Stimulated activated CD4-positive, alpha-beta T cell treated with anti-CD3 and anti-CD28 coated beads, Interleukin-15, amount 100 ng/mL, for 1 hour (primary cell): ENCODE measurements around the gene TMEM217.

Experiments used
- DNase-seq, 2 donors: peaks; one replicate each; pipeline ENCODE4 v3.0.0-alpha.2; 2020; ENCODE audit warnings: low read depth in 1 of 2, low spot score in 1 of 2

TMEM217 gene

DNA sequence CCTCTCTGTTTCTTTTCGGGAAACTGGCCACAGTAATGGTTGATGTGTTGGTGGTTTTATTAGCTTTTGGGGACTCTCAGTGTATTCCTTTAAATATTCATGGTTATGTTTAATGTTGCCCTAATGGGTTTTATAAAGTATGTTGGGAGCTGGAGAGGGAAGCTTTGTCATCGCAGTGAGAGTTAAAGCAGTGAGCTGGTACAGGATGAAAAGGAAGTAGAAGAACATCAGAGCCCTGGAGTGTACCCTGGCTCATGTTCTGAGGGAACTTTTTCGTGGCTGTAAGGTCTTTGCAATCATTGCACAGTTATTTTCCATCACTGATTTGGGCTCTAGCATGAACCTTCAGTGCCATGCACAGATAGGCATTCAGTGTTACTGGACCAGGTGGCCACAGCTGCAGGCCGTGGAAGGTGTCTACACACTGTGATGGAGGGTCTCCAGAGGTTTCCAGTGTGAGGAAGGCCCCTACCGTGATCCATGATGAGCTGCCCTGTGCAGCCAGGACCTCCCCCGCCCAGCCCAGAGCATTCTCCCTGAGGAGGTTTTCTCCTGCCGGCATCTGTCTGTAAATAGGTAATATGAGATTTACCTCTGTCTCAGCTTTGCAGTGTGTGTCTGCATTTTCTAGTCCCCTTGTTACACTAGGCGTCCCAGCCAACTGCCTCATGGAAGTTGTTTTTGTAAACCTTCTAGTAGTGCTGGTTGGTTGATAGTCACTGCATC is 22.4 kb upstream of the TMEM217 start:
- no peak for DNase-seq

DNA sequence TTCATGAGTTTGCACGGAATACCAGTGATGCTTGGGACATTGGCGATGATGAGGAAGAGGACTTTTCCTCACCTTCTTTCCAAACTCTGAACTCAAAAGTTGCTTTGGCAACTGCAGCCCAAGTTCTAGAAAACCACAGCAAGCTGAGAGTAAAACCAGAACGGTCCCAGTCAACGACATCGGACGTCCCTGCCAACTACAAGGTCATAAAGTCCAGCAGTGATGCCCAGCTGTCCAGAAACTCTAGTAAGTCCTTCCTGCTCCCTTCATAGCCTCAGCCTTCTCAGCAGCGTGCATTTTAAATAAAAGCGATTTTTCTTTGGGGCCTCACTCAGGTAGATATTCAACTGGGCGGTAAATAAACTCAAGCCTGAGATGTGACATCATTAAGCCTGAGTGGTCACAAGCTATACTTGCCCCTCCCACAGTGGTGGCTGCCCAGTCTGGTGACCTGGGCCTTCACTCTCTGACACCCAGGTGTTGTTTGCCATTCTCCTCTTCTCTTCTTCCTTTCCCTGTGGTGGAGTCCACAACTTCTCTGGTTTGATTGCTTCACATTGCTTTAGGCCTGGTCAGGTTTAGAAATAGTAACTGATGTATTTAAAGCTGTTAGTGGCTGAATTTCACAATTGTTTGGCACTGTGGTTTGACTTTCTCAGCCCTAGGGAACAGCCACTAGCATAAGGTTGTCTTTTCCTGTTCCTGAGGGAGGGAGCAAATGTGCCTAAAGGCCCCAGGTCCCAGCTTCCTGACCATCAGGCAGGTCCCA is 21.6 kb upstream of the TMEM217 start:
- DNase-seq: no peak

- DNase-seq: no peak
These were observed 19.1 kb upstream of the TMEM217 start for GRCh38 chr6:37277001-37277409.

DNA sequence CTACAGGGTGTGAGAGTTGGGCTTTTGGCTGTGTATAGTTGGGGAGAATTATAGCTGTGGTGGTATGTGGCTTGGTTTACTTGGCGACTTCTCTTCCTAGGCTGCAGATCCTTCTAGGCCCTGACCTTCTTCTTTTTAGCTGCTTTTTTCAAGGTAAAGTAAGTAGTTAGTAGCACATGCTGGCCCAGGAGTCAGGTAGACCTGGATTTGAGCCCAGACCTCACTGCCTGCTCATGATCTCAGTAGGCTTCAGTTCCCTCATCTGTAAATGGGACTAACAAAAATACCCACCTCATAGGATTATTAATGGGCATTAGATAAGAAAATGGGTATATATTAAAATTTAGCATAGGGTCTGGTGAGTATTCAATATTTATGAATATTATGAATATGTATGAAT is 17.4 kb upstream of the TMEM217 start:
- DNase-seq: no peak

- DNase-seq: no peak
These were observed 15.7 kb upstream of the TMEM217 start for GRCh38 chr6:37273690-37274089.

GRCh38 chr6:37272834-37273566 is 15.1 kb upstream of the TMEM217 start:
- DNase-seq: no peak

- DNase-seq: no peak
These were observed 11.2 kb upstream of the TMEM217 start for GRCh38 chr6:37269105-37269504.

GRCh38 chr6:37265860-37266259 is 7.9 kb upstream of the TMEM217 start:
- DNase-seq: no peak

GRCh38 chr6:37265001-37265400 is 7.1 kb upstream of the TMEM217 start:
- DNase-seq: no peak

DNA sequence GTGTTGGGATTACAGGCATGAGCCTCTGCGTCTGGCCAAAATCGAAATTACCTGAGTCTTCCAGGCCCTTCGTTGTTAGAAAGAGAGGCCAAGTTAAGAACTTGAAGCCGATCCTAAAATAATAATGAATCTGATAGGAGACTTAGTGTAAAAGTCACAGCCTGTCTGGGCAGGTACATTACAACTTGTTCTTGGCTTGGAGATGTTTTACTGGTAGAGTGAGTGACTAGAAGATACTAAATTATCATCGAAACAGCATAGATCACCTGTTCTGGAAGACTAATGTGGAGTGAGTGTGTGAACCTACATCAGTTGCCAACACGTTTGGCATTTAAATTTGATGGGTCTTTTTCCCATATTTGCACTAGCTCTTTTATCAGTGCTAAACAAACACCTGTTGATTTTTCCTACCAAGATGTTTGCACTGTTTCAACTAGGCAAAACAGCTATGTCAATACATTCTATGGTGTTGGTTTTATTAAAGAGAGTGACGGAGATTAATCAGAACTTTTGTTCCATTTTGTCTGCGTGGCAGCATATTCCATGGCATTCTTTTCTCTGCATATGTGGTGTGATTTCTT is 4.6 kb upstream of the TMEM217 start:
- no peak for DNase-seq

GRCh38 chr6:37261198-37261597 is 3.3 kb upstream of the TMEM217 start:
- no peak for DNase-seq

DNA sequence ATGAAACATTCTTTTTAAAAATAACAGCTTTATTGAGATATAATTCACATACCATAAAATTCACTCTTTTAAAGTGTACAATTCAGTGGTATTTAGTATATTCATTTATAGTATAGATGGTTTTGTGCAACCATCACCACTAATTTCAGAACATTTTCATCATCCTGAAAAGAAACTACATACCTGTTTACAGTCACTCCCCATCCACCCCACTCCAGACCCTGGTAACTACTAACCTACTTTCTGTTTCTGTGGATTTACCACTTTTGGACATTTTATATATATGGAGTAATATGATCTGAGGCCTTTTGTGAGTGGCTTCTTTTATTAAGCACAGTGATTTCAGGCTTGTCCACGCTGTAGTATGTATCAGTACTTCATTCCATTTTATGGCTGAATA is 2.5 kb upstream of the TMEM217 start:
- DNase-seq: no peak

GRCh38 chr6:37260040-37260439 is 2.1 kb upstream of the TMEM217 start:
- no peak for DNase-seq

DNA sequence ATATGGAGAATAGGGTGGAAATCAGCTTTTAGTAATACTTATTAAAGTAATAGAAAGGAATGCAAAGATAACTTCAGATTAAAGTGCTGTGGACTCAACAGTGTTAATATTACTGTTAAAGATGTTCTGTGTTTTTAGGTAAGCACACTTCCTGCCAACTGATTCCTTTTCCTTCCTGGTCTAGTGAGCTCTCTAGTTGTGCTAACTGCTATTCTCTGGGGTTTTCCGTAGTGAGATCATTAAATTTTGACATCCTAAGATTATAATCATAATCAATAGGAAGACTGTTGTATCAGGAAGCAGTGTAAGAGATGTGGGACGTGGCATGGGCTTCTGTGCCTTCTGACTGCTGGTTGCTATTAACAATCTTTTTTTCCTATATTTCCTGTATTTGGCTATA is 1.2 kb upstream of the TMEM217 start:
- DNase-seq: no peak

- DNase-seq: no peak
These were observed 611 bp upstream of the TMEM217 start for GRCh38 chr6:37258405-37259105.

- DNase-seq: no peak
These were observed 667 bp downstream of the TMEM217 start for GRCh38 chr6:37257320-37257633.

GRCh38 chr6:37256692-37257319 is 1.1 kb downstream of the TMEM217 start:
- no peak for DNase-seq

GRCh38 chr6:37254881-37255280 is 3.1 kb downstream of the TMEM217 start:
- DNase-seq: no peak

DNA sequence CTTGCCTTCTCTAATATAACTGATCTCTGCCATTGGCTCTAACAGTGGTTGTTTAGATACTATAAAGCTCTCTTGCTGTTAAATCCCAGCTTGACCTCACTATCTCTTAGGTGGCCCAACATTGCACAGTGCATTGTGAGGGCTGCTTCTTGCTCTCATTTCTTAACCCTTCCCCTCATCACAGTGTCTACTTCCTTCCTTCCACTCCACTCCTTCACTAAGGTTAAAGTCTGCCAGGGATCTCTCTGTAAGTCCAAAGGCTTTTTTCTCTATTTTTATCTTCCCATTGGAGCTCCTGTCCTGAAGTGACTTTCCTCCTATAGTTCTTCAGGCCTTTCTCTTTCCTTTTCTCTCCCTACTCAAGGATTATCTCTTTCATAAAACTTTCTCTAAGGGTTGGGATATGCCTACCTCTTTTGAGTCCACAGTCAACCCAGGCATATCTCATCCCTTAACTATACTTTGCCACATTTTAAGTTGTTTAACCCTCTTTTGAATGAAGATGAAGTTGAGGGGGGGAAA is 4.4 kb downstream of the TMEM217 start:
- DNase-seq: no peak

GRCh38 chr6:37251211-37251780 is 6.6 kb downstream of the TMEM217 start:
- DNase-seq: no peak
